ENCODE results near the gene HOXD4. TPM values are rescaled to one million over a fixed set of nuclear protein-coding genes. Genes with fewer than 3 reads are reported as not detected.

The HOXD4 gene
- total RNA-seq, 1 experiment from 2014 or later = not detected

DNA sequence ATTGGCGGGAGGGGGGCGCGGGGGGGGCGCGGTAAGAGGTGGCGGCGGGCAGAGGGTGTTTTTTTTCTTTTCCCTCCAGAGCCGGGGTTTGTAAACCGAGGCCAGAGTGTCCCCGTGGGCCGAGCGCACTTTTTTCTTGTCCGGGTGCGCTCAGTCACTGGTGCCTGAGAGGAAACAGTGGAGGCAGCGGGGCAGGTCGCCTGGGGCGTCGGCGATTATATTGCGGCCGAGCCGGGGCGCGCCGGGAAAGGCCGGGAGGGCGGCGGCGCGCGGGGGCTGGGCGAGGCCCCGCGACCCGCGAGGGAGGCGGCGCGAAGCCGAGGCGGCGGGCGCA is 21.6 kb upstream of the HOXD4 start:
- ATAC-seq (no peak), DNase-seq (ENCODE audit: low spot score) (no peak)
- peak overlapping the region; percentile 38; the same call in 1 of the 2 replicates for H3K4me3 Mint-ChIP-seq
- H3K9me3 Mint-ChIP-seq = no peaks in the 10 kb centered on the region
- ChIA-PET POLR2A (no interaction called here), CTCF (interaction anchor here (1.2 to 3.1 kb wide), 3 partner anchors 9 to 425 kb away, joined by 3 to 14 read pairs (median 3); no protein-coding TSS in a partner anchor)
- 0 out of 2 replicates have a peak, but pooled peaks cover 2% of the 10 kb centered on the region for H3K36me3 Mint-ChIP-seq
- H3K4me1 Mint-ChIP-seq = peaks cover 23% of the 10 kb centered on the region
- H3K27ac Mint-ChIP-seq = no peak overlapping the region
- TF ChIP-seq PRRX2 (CRISPR knock-in tag; IDR thresholded peaks at IDR 0.05) (no peak), ETV6 (CRISPR knock-in tag; IDR thresholded peaks at IDR 0.05) (no peak), OVOL2 (CRISPR knock-in tag; IDR thresholded peaks at IDR 0.05; ENCODE audit: borderline replicate concordance) (no peak), SP1 (CRISPR knock-in tag; conservative IDR thresholded peaks at IDR 0.05) (no peak), ESRRA (CRISPR knock-in tag; IDR thresholded peaks at IDR 0.05; ENCODE audit: borderline replicate concordance) (no peak), NFE2L1 (CRISPR knock-in tag; IDR thresholded peaks at IDR 0.05) (no peak), ZNF671 (CRISPR knock-in tag; IDR thresholded peaks at IDR 0.05) (no peak), NR3C1 (CRISPR knock-in tag; conservative IDR thresholded peaks at IDR 0.05; ENCODE audit: low read depth) (no peak)
- TF ChIP-seq, protein P1, sequence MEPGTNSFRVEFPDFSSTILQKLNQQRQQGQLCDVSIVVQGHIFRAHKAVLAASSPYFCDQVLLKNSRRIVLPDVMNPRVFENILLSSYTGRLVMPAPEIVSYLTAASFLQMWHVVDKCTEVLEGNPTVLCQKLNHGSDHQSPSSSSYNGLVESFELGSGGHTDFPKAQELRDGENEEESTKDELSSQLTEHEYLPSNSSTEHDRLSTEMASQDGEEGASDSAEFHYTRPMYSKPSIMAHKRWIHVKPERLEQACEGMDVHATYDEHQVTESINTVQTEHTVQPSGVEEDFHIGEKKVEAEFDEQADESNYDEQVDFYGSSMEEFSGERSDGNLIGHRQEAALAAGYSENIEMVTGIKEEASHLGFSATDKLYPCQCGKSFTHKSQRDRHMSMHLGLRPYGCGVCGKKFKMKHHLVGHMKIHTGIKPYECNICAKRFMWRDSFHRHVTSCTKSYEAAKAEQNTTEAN (CRISPR knock-in tag; IDR thresholded peaks at IDR 0.05) = no peak
- TF ChIP-seq, protein P2, sequence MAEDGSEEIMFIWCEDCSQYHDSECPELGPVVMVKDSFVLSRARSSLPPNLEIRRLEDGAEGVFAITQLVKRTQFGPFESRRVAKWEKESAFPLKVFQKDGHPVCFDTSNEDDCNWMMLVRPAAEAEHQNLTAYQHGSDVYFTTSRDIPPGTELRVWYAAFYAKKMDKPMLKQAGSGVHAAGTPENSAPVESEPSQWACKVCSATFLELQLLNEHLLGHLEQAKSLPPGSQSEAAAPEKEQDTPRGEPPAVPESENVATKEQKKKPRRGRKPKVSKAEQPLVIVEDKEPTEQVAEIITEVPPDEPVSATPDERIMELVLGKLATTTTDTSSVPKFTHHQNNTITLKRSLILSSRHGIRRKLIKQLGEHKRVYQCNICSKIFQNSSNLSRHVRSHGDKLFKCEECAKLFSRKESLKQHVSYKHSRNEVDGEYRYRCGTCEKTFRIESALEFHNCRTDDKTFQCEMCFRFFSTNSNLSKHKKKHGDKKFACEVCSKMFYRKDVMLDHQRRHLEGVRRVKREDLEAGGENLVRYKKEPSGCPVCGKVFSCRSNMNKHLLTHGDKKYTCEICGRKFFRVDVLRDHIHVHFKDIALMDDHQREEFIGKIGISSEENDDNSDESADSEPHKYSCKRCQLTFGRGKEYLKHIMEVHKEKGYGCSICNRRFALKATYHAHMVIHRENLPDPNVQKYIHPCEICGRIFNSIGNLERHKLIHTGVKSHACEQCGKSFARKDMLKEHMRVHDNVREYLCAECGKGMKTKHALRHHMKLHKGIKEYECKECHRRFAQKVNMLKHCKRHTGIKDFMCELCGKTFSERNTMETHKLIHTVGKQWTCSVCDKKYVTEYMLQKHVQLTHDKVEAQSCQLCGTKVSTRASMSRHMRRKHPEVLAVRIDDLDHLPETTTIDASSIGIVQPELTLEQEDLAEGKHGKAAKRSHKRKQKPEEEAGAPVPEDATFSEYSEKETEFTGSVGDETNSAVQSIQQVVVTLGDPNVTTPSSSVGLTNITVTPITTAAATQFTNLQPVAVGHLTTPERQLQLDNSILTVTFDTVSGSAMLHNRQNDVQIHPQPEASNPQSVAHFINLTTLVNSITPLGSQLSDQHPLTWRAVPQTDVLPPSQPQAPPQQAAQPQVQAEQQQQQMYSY (CRISPR knock-in tag; IDR thresholded peaks at IDR 0.05) = no peak
- TF ChIP-seq, protein P3, sequence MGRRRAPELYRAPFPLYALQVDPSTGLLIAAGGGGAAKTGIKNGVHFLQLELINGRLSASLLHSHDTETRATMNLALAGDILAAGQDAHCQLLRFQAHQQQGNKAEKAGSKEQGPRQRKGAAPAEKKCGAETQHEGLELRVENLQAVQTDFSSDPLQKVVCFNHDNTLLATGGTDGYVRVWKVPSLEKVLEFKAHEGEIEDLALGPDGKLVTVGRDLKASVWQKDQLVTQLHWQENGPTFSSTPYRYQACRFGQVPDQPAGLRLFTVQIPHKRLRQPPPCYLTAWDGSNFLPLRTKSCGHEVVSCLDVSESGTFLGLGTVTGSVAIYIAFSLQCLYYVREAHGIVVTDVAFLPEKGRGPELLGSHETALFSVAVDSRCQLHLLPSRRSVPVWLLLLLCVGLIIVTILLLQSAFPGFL (CRISPR knock-in tag; IDR thresholded peaks at IDR 0.05; ENCODE audit: borderline replicate concordance) = no peak
- TF ChIP-seq, protein P4, sequence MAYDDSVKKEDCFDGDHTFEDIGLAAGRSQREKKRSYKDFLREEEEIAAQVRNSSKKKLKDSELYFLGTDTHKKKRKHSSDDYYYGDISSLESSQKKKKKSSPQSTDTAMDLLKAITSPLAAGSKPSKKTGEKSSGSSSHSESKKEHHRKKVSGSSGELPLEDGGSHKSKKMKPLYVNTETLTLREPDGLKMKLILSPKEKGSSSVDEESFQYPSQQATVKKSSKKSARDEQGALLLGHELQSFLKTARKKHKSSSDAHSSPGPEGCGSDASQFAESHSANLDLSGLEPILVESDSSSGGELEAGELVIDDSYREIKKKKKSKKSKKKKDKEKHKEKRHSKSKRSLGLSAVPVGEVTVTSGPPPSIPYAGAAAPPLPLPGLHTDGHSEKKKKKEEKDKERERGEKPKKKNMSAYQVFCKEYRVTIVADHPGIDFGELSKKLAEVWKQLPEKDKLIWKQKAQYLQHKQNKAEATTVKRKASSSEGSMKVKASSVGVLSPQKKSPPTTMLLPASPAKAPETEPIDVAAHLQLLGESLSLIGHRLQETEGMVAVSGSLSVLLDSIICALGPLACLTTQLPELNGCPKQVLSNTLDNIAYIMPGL (CRISPR knock-in tag; IDR thresholded peaks at IDR 0.05) = no peak
- TF ChIP-seq, protein P5, sequence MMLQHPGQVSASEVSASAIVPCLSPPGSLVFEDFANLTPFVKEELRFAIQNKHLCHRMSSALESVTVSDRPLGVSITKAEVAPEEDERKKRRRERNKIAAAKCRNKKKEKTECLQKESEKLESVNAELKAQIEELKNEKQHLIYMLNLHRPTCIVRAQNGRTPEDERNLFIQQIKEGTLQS (CRISPR knock-in tag; conservative IDR thresholded peaks at IDR 0.05) = no peak
- peaks cover 98% of the 10 kb centered on the region for H3K27me3 Mint-ChIP-seq (ENCODE audit: low read depth)

DNA sequence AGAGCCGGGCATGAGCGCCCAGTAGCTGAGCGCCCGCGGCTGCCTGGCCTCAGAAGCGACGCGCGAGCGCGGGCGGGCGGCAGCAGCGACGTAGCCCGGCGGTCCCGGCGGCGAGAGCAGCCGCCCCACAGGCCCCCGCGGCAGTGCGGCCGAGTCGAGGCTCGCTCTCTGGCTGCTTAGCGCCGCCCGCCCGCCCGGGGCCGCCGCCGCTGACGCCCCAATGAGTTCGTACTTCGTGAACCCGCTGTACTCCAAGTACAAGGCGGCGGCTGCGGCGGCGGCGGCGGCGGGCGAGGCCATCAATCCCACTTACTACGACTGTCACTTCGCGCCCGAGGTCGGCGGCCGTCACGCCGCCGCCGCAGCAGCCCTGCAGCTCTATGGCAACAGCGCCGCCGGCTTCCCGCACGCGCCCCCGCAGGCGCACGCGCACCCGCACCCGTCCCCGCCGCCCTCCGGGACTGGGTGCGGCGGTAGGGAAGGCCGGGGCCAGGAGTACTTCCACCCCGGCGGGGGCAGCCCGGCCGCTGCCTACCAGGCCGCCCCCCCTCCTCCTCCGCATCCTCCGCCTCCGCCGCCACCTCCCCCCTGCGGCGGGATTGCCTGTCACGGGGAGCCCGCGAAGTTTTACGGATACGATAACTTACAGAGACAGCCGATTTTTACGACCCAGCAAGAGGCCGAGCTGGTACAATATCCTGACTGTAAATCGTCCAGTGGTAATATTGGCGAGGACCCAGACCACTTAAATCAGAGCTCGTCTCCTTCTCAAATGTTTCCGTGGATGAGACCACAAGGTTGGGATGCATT is 21.0 kb upstream of the HOXD4 start:
- ChIA-PET POLR2A (no interaction called here), CTCF (interaction anchor here (1.2 to 3.1 kb wide), 3 partner anchors 10 to 424 kb away, joined by 3 to 14 read pairs (median 3); no protein-coding TSS in a partner anchor)
- DNase-seq (ENCODE audit: low spot score) = peak; percentile 56
- Mint-ChIP-seq H3K27me3 (ENCODE audit: low read depth) (peaks cover 98% of the 10 kb centered on the region), H3K4me1 (peaks cover 27% of the 10 kb centered on the region), H3K27ac (no peak overlapping the region), H3K9me3 (no peaks in the 10 kb centered on the region), H3K36me3 (0 out of 2 replicates have a peak, but pooled peaks cover 2% of the 10 kb centered on the region), H3K4me3 (peak overlapping the region; percentile 45)
- ATAC-seq = peak; percentile 40
- TF ChIP-seq ZNF232 (CRISPR knock-in tag; IDR thresholded peaks at IDR 0.05) = no peak
- TF ChIP-seq EMX1 (CRISPR knock-in tag; IDR thresholded peaks at IDR 0.05) = no peak
- TF ChIP-seq, protein P6, sequence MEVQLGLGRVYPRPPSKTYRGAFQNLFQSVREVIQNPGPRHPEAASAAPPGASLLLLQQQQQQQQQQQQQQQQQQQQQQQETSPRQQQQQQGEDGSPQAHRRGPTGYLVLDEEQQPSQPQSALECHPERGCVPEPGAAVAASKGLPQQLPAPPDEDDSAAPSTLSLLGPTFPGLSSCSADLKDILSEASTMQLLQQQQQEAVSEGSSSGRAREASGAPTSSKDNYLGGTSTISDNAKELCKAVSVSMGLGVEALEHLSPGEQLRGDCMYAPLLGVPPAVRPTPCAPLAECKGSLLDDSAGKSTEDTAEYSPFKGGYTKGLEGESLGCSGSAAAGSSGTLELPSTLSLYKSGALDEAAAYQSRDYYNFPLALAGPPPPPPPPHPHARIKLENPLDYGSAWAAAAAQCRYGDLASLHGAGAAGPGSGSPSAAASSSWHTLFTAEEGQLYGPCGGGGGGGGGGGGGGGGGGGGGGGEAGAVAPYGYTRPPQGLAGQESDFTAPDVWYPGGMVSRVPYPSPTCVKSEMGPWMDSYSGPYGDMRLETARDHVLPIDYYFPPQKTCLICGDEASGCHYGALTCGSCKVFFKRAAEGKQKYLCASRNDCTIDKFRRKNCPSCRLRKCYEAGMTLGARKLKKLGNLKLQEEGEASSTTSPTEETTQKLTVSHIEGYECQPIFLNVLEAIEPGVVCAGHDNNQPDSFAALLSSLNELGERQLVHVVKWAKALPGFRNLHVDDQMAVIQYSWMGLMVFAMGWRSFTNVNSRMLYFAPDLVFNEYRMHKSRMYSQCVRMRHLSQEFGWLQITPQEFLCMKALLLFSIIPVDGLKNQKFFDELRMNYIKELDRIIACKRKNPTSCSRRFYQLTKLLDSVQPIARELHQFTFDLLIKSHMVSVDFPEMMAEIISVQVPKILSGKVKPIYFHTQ (CRISPR knock-in tag; IDR thresholded peaks at IDR 0.05) = no peak
- no peak for TF ChIP-seq ZNF121 (CRISPR knock-in tag; IDR thresholded peaks at IDR 0.05)
